Stimulated activated CD8-positive, alpha-beta memory T cell treated with anti-CD3 and anti-CD28 coated beads, Interleukin-15, amount 100 ng/mL, for 4 hours (primary cell): ENCODE results near the gene NDST3.

Experiments
- DNase-seq, 2 donors: peaks; one replicate each; pipeline ENCODE4 v3.0.0-alpha.2; 2020; ENCODE audit warnings: low read depth in 2 of 2

Gene NDST3

GRCh38 chr4:118081434-118081833 is 47.1 kb downstream of the NDST3 start:
- DNase-seq = no peak

- no peak for DNase-seq
Observed at GRCh38 chr4:118082182-118082581, 47.9 kb downstream of the NDST3 start.

GRCh38 chr4:118085700-118086099 is 51.4 kb downstream of the NDST3 start:
- DNase-seq = no peak

- no peak for DNase-seq
Observed at GRCh38 chr4:118086344-118086743, 52.1 kb downstream of the NDST3 start.

GRCh38 chr4:118087366-118087765 is 53.1 kb downstream of the NDST3 start:
- no peak for DNase-seq

GRCh38 chr4:118099106-118099505 is 64.8 kb downstream of the NDST3 start:
- DNase-seq = no peak

- DNase-seq = no peak
Observed at GRCh38 chr4:118102195-118102594, 67.9 kb downstream of the NDST3 start.

- no peak for DNase-seq
Observed at GRCh38 chr4:118112117-118113046, 78.1 kb downstream of the NDST3 start.

GRCh38 chr4:118113220-118113619 is 78.9 kb downstream of the NDST3 start:
- no peak for DNase-seq

- no peak for DNase-seq
Observed at GRCh38 chr4:118114720-118115119, 80.4 kb downstream of the NDST3 start.

GRCh38 chr4:118120120-118120760 is 86.0 kb downstream of the NDST3 start:
- no peak for DNase-seq

GRCh38 chr4:118124997-118125396 is 90.7 kb downstream of the NDST3 start:
- DNase-seq = no peak

- DNase-seq = no peak
Observed at GRCh38 chr4:118139241-118139640, 105.0 kb downstream of the NDST3 start.

GRCh38 chr4:118141240-118141639 is 107.0 kb downstream of the NDST3 start:
- no peak for DNase-seq

GRCh38 chr4:118154649-118155048 is 120.4 kb downstream of the NDST3 start:
- no peak for DNase-seq

GRCh38 chr4:118155516-118155915 is 121.2 kb downstream of the NDST3 start:
- no peak for DNase-seq

GRCh38 chr4:118158763-118159375 is 124.6 kb downstream of the NDST3 start:
- no peak for DNase-seq

- no peak for DNase-seq
Observed at GRCh38 chr4:118167306-118167705, 133.0 kb downstream of the NDST3 start.

- no peak for DNase-seq
Observed at GRCh38 chr4:118171381-118171780, 137.1 kb downstream of the NDST3 start.

GRCh38 chr4:118173126-118173525 is 138.8 kb downstream of the NDST3 start:
- DNase-seq = no peak

- DNase-seq = no peak
Observed at GRCh38 chr4:118173956-118174725, 139.9 kb downstream of the NDST3 start.

GRCh38 chr4:118175506-118175905 is 141.2 kb downstream of the NDST3 start:
- DNase-seq = no peak
